Mesothelial cell of epicardium (in vitro differentiated cells): Measurements from ENCODE around the gene ASPHD2. TPM values are rescaled to one million over a fixed set of nuclear protein-coding genes. Genes with fewer than 3 reads are reported as not detected.

Experiments used
- DNase-seq, 2 experiments: peaks; one replicate each; pipeline ENCODE4 v3.0.0; 2021; ENCODE audit warnings: low spot score in 2 of 2; ENCODE audit not compliant: unreplicated experiment in 2 of 2
- H3K27ac Mint-ChIP-seq: 2 replicates; pipeline ENCODE4 v1.8.0; 2021; ENCODE audit warnings: mixed read lengths
- H3K27me3 Mint-ChIP-seq: 2 replicates; pipeline ENCODE4 v1.8.0; 2021; ENCODE audit warnings: low read depth, mixed read lengths
- H3K36me3 Mint-ChIP-seq: 2 replicates; pipeline ENCODE4 v1.8.0; 2021; ENCODE audit warnings: mixed read lengths
- H3K4me1 Mint-ChIP-seq: 2 replicates; pipeline ENCODE4 v1.8.0; 2021; ENCODE audit warnings: mixed read lengths
- H3K4me3 Mint-ChIP-seq: 2 replicates; pipeline ENCODE4 v1.8.0; 2021; ENCODE audit warnings: mild to moderate bottlenecking, moderate library complexity, mixed read lengths
- H3K9me3 Mint-ChIP-seq: 2 replicates; pipeline ENCODE4 v1.8.0; 2021; ENCODE audit warnings: mixed read lengths
- CTCF ChIP-seq: fragments of 200-600 bp; sonication (generic); IDR thresholded peaks from one replicate; pipeline ENCODE4 v1.5.0; 2021; ENCODE audit warnings: antibody characterized with exemption; ENCODE audit not compliant: unreplicated experiment
- total RNA-seq: library from RNA; stranded (reverse); gene quantifications from 3 replicates; pipeline ENCODE4 v1.2.1, GENCODE V29; 2021

The ASPHD2 gene
- total RNA-seq, 1 donor from 2014 or later = 2.5 TPM

- no peak overlapping the region for H3K4me3 Mint-ChIP-seq
- no peaks in the 10 kb centered on the region for H3K27me3 Mint-ChIP-seq
Measured at GRCh38 chr22:26463688-26464087, 34.6 kb downstream of the ASPHD2 start.

GRCh38 chr22:26464312-26464711, 35.3 kb downstream of the ASPHD2 start:
- no peaks in the 10 kb centered on the region for H3K9me3 Mint-ChIP-seq
- no peak for TF ChIP-seq CTCF
- H3K27me3 Mint-ChIP-seq = no peaks in the 10 kb centered on the region
- peaks cover 40% of the 10 kb centered on the region for H3K36me3 Mint-ChIP-seq
- H3K27ac Mint-ChIP-seq = no peak overlapping the region
- no peaks in the 10 kb centered on the region for H3K4me1 Mint-ChIP-seq
- no peak for DNase-seq
- H3K4me3 Mint-ChIP-seq = no peak overlapping the region

More at GRCh38 chr22:26463688-26464087, 34.6 kb downstream of the ASPHD2 start:
- no peaks in the 10 kb centered on the region for H3K4me1 Mint-ChIP-seq
- TF ChIP-seq CTCF = no peak
- no peak overlapping the region for H3K27ac Mint-ChIP-seq
- no peak for DNase-seq
- peaks cover 37% of the 10 kb centered on the region for H3K36me3 Mint-ChIP-seq
- H3K9me3 Mint-ChIP-seq = no peaks in the 10 kb centered on the region

DNA sequence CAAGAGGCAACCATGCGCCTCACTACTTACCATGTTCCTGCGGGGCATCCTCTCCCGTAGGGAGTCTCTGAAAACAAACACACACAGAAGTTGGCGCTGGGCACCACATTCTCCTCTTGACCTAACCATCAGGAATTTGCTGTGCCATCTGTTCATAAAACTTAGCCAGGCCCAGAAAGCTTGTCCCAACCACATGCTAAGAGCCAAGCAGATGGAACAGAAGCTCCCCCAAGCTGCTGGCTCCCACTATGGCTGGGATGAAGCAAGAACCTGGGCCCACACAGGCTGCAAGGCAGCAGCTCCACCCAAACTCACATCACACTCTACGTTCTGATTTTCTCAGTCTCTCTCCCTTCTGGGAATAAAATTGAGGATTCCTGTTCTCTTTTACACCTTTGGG, 37.1 kb downstream of the ASPHD2 start:
- Mint-ChIP-seq H3K27me3 (no peaks in the 10 kb centered on the region), H3K9me3 (no peaks in the 10 kb centered on the region), H3K4me3 (no peak overlapping the region), H3K36me3 (peaks cover 40% of the 10 kb centered on the region), H3K27ac (no peak overlapping the region), H3K4me1 (no peaks in the 10 kb centered on the region)
- no peak for DNase-seq
- TF ChIP-seq CTCF = no peak

DNA sequence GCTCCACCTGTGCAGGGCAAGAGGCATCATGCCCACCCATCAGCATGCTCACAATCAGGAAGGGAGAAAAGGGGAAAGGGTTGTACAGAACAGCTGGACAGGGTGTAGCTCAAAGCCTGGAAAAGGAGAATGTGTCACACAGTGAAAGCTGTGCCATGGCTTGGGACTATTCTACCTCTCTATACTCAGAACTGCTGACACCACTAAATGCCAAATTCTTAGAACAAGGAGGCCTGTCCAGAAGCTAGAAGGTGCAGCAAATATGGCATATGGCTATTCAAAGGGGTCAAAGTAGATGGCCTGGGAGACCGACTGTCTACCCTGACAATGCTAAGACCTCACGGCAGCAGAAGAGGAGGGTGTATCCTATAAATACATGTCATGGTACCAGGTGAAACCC, 41.7 kb downstream of the ASPHD2 start:
- Mint-ChIP-seq H3K27ac (no peak overlapping the region), H3K9me3 (no peaks in the 10 kb centered on the region), H3K36me3 (peaks cover 29% of the 10 kb centered on the region), H3K27me3 (no peaks in the 10 kb centered on the region), H3K4me1 (no peaks in the 10 kb centered on the region), H3K4me3 (no peak overlapping the region)
- TF ChIP-seq CTCF = no peak
- DNase-seq = no peak

GRCh38 chr22:26471522-26471921, 42.5 kb downstream of the ASPHD2 start:
- DNase-seq = no peak
- H3K36me3 Mint-ChIP-seq = peaks cover 28% of the 10 kb centered on the region
- H3K9me3 Mint-ChIP-seq = no peaks in the 10 kb centered on the region
- no peaks in the 10 kb centered on the region for H3K4me1 Mint-ChIP-seq
- H3K27ac Mint-ChIP-seq = no peak overlapping the region
- TF ChIP-seq CTCF = no peak
- H3K4me3 Mint-ChIP-seq = no peak overlapping the region
- H3K27me3 Mint-ChIP-seq = no peaks in the 10 kb centered on the region

DNA sequence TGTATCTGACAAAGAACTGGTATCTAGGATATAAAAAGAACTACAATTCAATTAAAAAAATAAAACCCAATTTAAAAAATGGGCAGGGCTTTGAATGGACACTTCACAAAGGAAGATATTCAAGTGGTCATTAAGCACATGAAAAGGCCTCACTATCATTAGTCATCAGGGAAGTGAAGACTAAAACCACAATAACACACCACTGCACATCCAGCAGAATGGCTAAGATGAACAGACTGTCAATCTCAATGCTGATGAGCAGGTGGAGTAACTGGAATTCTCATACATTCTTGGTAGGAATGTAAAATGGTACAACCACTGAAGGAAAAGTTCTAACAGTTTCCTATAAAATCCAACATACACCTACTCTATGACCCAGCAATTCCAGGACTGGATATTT, 45.6 kb downstream of the ASPHD2 start:
- Mint-ChIP-seq H3K27me3 (no peaks in the 10 kb centered on the region), H3K4me3 (no peak overlapping the region), H3K36me3 (peaks cover 19% of the 10 kb centered on the region), H3K4me1 (peaks cover 19% of the 10 kb centered on the region), H3K9me3 (no peaks in the 10 kb centered on the region), H3K27ac (no peak overlapping the region)
- DNase-seq = no peak
- TF ChIP-seq CTCF = no peak
